Measurements from ENCODE around the gene CETP. TPM values are rescaled to one million over a fixed set of nuclear protein-coding genes. Genes with fewer than 3 reads are reported as not detected.

Gene CETP
- total and polyA plus RNA-seq, 4 donors: 3.3 to 24.0 (median 6.3) TPM

DNA sequence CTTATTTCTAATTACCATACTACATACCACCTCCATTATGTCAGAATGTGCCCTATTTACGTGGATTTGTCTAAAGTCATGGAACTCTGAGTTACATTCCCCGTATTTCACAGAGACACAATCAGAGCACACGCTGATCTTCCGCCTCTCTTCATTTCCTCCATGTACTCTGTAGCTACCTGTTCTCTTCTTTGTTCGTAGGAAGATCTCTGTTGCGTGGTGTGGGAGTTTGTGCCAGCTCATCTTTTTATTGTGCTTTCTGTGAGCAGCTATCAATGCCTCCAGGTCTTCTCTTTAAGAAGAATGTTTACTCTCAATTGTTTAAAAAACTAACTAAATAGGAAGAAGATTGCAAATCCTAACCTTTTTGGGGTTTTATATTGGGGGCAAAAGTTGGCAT is 54.6 kb downstream of the CETP start (continued):
- TF ChIP-seq, protein P1, sequence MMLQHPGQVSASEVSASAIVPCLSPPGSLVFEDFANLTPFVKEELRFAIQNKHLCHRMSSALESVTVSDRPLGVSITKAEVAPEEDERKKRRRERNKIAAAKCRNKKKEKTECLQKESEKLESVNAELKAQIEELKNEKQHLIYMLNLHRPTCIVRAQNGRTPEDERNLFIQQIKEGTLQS (IDR thresholded peaks at IDR 0.05): no peak
- no peak for TF ChIP-seq RXRA (IDR thresholded peaks at IDR 0.05)

DNA sequence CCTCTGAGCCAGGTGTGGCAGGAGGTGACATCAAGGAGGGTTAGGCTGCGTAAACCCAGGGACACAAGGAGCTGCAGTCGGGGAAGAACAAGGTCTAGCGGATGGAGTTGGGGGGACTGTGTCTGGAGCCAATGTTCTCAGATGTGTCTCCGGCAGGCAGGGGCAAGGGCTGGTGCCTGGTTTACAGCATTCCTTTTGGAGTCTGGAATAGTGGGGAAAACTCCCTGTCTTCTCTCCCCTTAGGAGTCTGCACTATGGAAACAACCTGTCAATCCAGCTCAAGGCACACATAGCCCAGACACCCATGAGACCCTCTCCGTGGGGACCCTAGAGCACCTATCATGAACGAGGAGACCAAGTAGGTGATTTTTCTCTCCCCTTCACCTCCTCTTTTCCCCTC is 55.1 kb downstream of the CETP start:
- no peaks in the 10 kb centered on the region for H3K4me1 ChIP-seq (ENCODE audit: control insufficient read depth in 4 of 4, insufficient read depth in 4 of 4, low read length in 3 of 4)
- no peak overlapping the region for H3K4me3 ChIP-seq (ENCODE audit: low read depth in 1 of 3, low read length in 3 of 3)
- H3K27ac ChIP-seq (ENCODE audit: low read depth in 1 of 2, low read length in 2 of 2): no peak overlapping the region
- no peaks in the 10 kb centered on the region for H3K9me3 ChIP-seq (ENCODE audit: control insufficient read depth in 4 of 4, low read length in 3 of 4)
- TF ChIP-seq REST (IDR thresholded peaks at IDR 0.05): no peak
- TF ChIP-seq YY1 (IDR thresholded peaks at IDR 0.05): no peak
- no peak for TF ChIP-seq NR2F2 (IDR thresholded peaks at IDR 0.05)
- no peak for TF ChIP-seq TAF1 (conservative IDR thresholded peaks at IDR 0.05)
- no peak for TF ChIP-seq FOXA2 (IDR thresholded peaks at IDR 0.05)
- TF ChIP-seq HNF4A (conservative IDR thresholded peaks at IDR 0.05): no peak
- TF ChIP-seq RXRA (IDR thresholded peaks at IDR 0.05): no peak
- TF ChIP-seq GABPA (IDR thresholded peaks at IDR 0.05 in 1 of 2, conservative IDR thresholded peaks at IDR 0.05 in 1 of 2): no peak
- TF ChIP-seq, protein P1 (IDR thresholded peaks at IDR 0.05): no peak
- TF ChIP-seq, protein P2, sequence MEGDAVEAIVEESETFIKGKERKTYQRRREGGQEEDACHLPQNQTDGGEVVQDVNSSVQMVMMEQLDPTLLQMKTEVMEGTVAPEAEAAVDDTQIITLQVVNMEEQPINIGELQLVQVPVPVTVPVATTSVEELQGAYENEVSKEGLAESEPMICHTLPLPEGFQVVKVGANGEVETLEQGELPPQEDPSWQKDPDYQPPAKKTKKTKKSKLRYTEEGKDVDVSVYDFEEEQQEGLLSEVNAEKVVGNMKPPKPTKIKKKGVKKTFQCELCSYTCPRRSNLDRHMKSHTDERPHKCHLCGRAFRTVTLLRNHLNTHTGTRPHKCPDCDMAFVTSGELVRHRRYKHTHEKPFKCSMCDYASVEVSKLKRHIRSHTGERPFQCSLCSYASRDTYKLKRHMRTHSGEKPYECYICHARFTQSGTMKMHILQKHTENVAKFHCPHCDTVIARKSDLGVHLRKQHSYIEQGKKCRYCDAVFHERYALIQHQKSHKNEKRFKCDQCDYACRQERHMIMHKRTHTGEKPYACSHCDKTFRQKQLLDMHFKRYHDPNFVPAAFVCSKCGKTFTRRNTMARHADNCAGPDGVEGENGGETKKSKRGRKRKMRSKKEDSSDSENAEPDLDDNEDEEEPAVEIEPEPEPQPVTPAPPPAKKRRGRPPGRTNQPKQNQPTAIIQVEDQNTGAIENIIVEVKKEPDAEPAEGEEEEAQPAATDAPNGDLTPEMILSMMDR (IDR thresholded peaks at IDR 0.05; ENCODE audit: low read depth, low read length, missing input control): no peak
- no peak for TF ChIP-seq SP1 (IDR thresholded peaks at IDR 0.05)
- no peak for TF ChIP-seq JUND (IDR thresholded peaks at IDR 0.05)
- H3K27me3 ChIP-seq (ENCODE audit: control insufficient read depth in 4 of 4, insufficient read depth in 4 of 4, low read length in 3 of 4): no peaks in the 10 kb centered on the region
- whole genome bisulfite sequencing: 86% methylated on average over 6 of the region's 6 CpGs
- no peak for DNase-seq (ENCODE audit: low spot score)
- H3K9ac ChIP-seq (ENCODE audit: low read depth in 1 of 2, low read length in 2 of 2): no peak overlapping the region
- peaks cover 8 to 16% (median 10%) of the 10 kb centered on the region in 4 donors for H3K36me3 ChIP-seq (ENCODE audit: control insufficient read depth in 4 of 4, insufficient read depth in 3 of 4, low read depth in 1 of 4, low read length in 3 of 4)

- WGBS: 67% methylated on average over 1 of the region's 1 CpG
- no peaks in the 10 kb centered on the region for H3K9me3 ChIP-seq (ENCODE audit: control insufficient read depth in 4 of 4, low read length in 3 of 4)
- TF ChIP-seq JUND (IDR thresholded peaks at IDR 0.05): no peak
- TF ChIP-seq RAD21 (IDR thresholded peaks at IDR 0.05): no peak
- TF ChIP-seq, protein P3, sequence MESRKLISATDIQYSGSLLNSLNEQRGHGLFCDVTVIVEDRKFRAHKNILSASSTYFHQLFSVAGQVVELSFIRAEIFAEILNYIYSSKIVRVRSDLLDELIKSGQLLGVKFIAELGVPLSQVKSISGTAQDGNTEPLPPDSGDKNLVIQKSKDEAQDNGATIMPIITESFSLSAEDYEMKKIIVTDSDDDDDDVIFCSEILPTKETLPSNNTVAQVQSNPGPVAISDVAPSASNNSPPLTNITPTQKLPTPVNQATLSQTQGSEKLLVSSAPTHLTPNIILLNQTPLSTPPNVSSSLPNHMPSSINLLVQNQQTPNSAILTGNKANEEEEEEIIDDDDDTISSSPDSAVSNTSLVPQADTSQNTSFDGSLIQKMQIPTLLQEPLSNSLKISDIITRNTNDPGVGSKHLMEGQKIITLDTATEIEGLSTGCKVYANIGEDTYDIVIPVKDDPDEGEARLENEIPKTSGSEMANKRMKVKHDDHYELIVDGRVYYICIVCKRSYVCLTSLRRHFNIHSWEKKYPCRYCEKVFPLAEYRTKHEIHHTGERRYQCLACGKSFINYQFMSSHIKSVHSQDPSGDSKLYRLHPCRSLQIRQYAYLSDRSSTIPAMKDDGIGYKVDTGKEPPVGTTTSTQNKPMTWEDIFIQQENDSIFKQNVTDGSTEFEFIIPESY (IDR thresholded peaks at IDR 0.05): no peak
- no peak for TF ChIP-seq REST (IDR thresholded peaks at IDR 0.05)
- no peak for TF ChIP-seq FOXA1 (IDR thresholded peaks at IDR 0.05)
- TF ChIP-seq, protein P1 (IDR thresholded peaks at IDR 0.05): no peak
- TF ChIP-seq TAF1 (conservative IDR thresholded peaks at IDR 0.05): no peak
- TF ChIP-seq, protein P2 (IDR thresholded peaks at IDR 0.05; ENCODE audit: low read depth, low read length, missing input control): no peak
- no peaks in the 10 kb centered on the region for H3K4me1 ChIP-seq (ENCODE audit: control insufficient read depth in 4 of 4, insufficient read depth in 4 of 4, low read length in 3 of 4)
- peaks cover 10 to 18% (median 12%) of the 10 kb centered on the region in 4 donors for H3K36me3 ChIP-seq (ENCODE audit: control insufficient read depth in 4 of 4, insufficient read depth in 3 of 4, low read depth in 1 of 4, low read length in 3 of 4)
- DNase-seq (ENCODE audit: low spot score): no peak
- no peak overlapping the region for H3K4me3 ChIP-seq (ENCODE audit: low read depth in 1 of 3, low read length in 3 of 3)
- H3K9ac ChIP-seq (ENCODE audit: low read depth in 1 of 2, low read length in 2 of 2): no peak overlapping the region
- H3K27ac ChIP-seq (ENCODE audit: low read depth in 1 of 2, low read length in 2 of 2): no peak overlapping the region
- no peaks in the 10 kb centered on the region for H3K27me3 ChIP-seq (ENCODE audit: control insufficient read depth in 4 of 4, insufficient read depth in 4 of 4, low read length in 3 of 4)
Observed at GRCh38 chr16:57017251-57017650, 55.5 kb downstream of the CETP start.

All from liver (tissue), 9 donors.